GM19328 (cell line): ENCODE measurements around the gene HOXB7.

Experiments used
- ATAC-seq: cut with Tn5 transposase; IDR thresholded peaks from one replicate; pipeline ENCODE4 v1.9.1; 2021; ENCODE audit warnings: mild to moderate bottlenecking, moderate library complexity; ENCODE audit not compliant: unreplicated experiment

HOXB7 gene

GRCh38 chr17:48610282-48611211 is at the start of gene HOXB7:
Gene HOXB7, minus strand, starts transcription at chr17:48611017. Its CDS starts 99 bp downstream, at chr17:48610918.
- no peak for ATAC-seq

GRCh38 chr17:48655913-48656312 is 45.1 kb upstream of the HOXB7 start:
- ATAC-seq: no peak

GRCh38 chr17:48649741-48650140 is 38.9 kb upstream of the HOXB7 start:
- no peak for ATAC-seq

GRCh38 chr17:48647963-48648245 is 37.1 kb upstream of the HOXB7 start:
- no peak for ATAC-seq

GRCh38 chr17:48647103-48647962 is 36.5 kb upstream of the HOXB7 start:
- ATAC-seq: no peak

GRCh38 chr17:48646183-48647102 is 35.6 kb upstream of the HOXB7 start:
- no peak for ATAC-seq

- ATAC-seq: no peak
These were observed 34.9 kb upstream of the HOXB7 start for GRCh38 chr17:48645639-48646182.

- no peak for ATAC-seq
These were observed 34.2 kb upstream of the HOXB7 start for GRCh38 chr17:48644910-48645557.

GRCh38 chr17:48644159-48644558 is 33.3 kb upstream of the HOXB7 start:
- ATAC-seq: no peak

- ATAC-seq: no peak
These were observed 32.8 kb upstream of the HOXB7 start for GRCh38 chr17:48643697-48644012.

GRCh38 chr17:48642843-48643696 is 32.3 kb upstream of the HOXB7 start:
- ATAC-seq: no peak

- no peak for ATAC-seq
These were observed 31.4 kb upstream of the HOXB7 start for GRCh38 chr17:48642059-48642842.

- no peak for ATAC-seq
These were observed 30.8 kb upstream of the HOXB7 start for GRCh38 chr17:48641541-48642058.

GRCh38 chr17:48640858-48641180 is 30.0 kb upstream of the HOXB7 start:
- ATAC-seq: no peak

- ATAC-seq: no peak
These were observed 29.4 kb upstream of the HOXB7 start for GRCh38 chr17:48639982-48640857.

- no peak for ATAC-seq
These were observed 28.3 kb upstream of the HOXB7 start for GRCh38 chr17:48639136-48639535.
